SH-SY5Y (cell line): ENCODE measurements around the gene NSRP1.

Source experiments
- GATA2 ChIP-seq: IDR thresholded peaks from 2 replicates; pipeline ENCODE4 v1.6.1; 2011; ENCODE audit warnings: mild to moderate bottlenecking, low read depth, low read length
- GATA3 ChIP-seq: IDR thresholded peaks from 2 replicates; pipeline ENCODE4 v1.6.1; 2011; ENCODE audit warnings: low read depth, mild to moderate bottlenecking, low read length, moderate library complexity

The NSRP1 gene

GRCh38 chr17:30116661-30117551, at the start of gene NSRP1:
NSRP1 (plus strand) TSS chr17:30116816; CDS start chr17:30116844, 28 bp downstream.
- TF ChIP-seq GATA2 (no peak), GATA3 (no peak)

- no peak for TF ChIP-seq GATA3
- TF ChIP-seq GATA2 = no peak
Measured at GRCh38 chr17:30068465-30068864, 48.2 kb upstream of the NSRP1 start.

GRCh38 chr17:30074254-30074653, 42.4 kb upstream of the NSRP1 start:
- TF ChIP-seq GATA3 (no peak), GATA2 (no peak)

GRCh38 chr17:30074730-30075129, 41.9 kb upstream of the NSRP1 start:
- TF ChIP-seq GATA3 (no peak), GATA2 (no peak)

GRCh38 chr17:30082773-30083172, 33.8 kb upstream of the NSRP1 start:
- no peak for TF ChIP-seq GATA3
- TF ChIP-seq GATA2 = no peak

GRCh38 chr17:30084788-30085187, 31.8 kb upstream of the NSRP1 start:
- TF ChIP-seq GATA3 (no peak), GATA2 (no peak)

GRCh38 chr17:30086896-30087295, 29.7 kb upstream of the NSRP1 start:
- TF ChIP-seq GATA2 = no peak
- no peak for TF ChIP-seq GATA3

GRCh38 chr17:30091121-30091670, 25.4 kb upstream of the NSRP1 start:
- TF ChIP-seq GATA3 = no peak

- TF ChIP-seq GATA2 (no peak), GATA3 (no peak)
Measured at GRCh38 chr17:30091771-30092170, 24.8 kb upstream of the NSRP1 start.

- TF ChIP-seq GATA2 (no peak), GATA3 (no peak)
Measured at GRCh38 chr17:30092886-30093285, 23.7 kb upstream of the NSRP1 start.

GRCh38 chr17:30093463-30094147, 23.0 kb upstream of the NSRP1 start:
- TF ChIP-seq GATA3 (no peak), GATA2 (no peak)

GRCh38 chr17:30095507-30096244, 20.9 kb upstream of the NSRP1 start:
- TF ChIP-seq GATA3 (no peak), GATA2 (no peak)

- TF ChIP-seq GATA2 (no peak), GATA3 (no peak)
Measured at GRCh38 chr17:30101686-30102390, 14.8 kb upstream of the NSRP1 start.

- TF ChIP-seq GATA3 = no peak
- no peak for TF ChIP-seq GATA2
Measured at GRCh38 chr17:30103921-30104320, 12.7 kb upstream of the NSRP1 start.
